Prostate gland (tissue), 2 donors: Measurements from ENCODE around the gene SP7. TPM values are rescaled to one million over a fixed set of nuclear protein-coding genes. Genes with fewer than 3 reads are reported as not detected.
A peak's percentile ranks its signal among the peaks of the same experiment; 100 is the strongest.
"Not testable (repeated sequence)": the region's sequence is repeated elsewhere in the genome, so short reads cannot be mapped to it uniquely, and the experiment has no call there.

Experiments
- DNase-seq: peaks from one replicate; pipeline ENCODE4 v3.0.0-alpha.2; 2019; ENCODE audit warnings: low spot score
- H3K27ac ChIP-seq, 2 donors: fragments of 200-600 bp; sonication (generic); 2 replicates each; pipeline ENCODE4 v1.5.1; 2017 to 2019
- H3K27me3 ChIP-seq: fragments of 200-600 bp; sonication (generic); replicated peaks from 2 replicates; pipeline ENCODE4 v1.5.1; 2019; ENCODE audit not compliant: insufficient read depth
- H3K36me3 ChIP-seq, 2 donors: fragments of 200-600 bp; sonication (generic); 1 replicate in 1 of 2; 2 replicates in 1 of 2; pipeline versions ENCODE4 v1.5.1 to v1.8.1; 2017 to 2019
- H3K4me1 ChIP-seq: fragments of 200-600 bp; sonication (generic); replicated peaks from 2 replicates; pipeline ENCODE4 v1.5.1; 2019
- H3K4me3 ChIP-seq, 2 donors: fragments of 200-600 bp; sonication (generic); 2 replicates each; pipeline ENCODE4 v1.5.1; 2017 to 2019
- H3K9me3 ChIP-seq: fragments of 200-600 bp; sonication (generic); 2 replicates; pipeline ENCODE4 v1.5.1; 2017
- CTCF ChIP-seq, 4 experiments: fragments of 200-600 bp in 2 of 4; fragments of 450-650 bp in 2 of 4; sonication (generic) in 2 of 4; IDR thresholded peaks; 1 replicate in 3 of 4; 2 replicates in 1 of 4; pipeline ENCODE4 v1.5.1; 2016 to 2019; ENCODE audit warnings: antibody characterized with exemption in 4 of 4, mild to moderate bottlenecking in 2 of 4, moderate library complexity in 2 of 4
- POLR2A ChIP-seq: fragments of 450-650 bp; IDR thresholded peaks from one replicate; pipeline ENCODE4 v1.6.1; 2016; ENCODE audit warnings: antibody characterized with exemption, mild to moderate bottlenecking
- POLR2AphosphoS5 ChIP-seq: sonication (generic); formaldehyde crosslinking; IDR thresholded peaks from one replicate; pipeline ENCODE4 v1.6.1; 2017; ENCODE audit warnings: antibody characterized with exemption
- WGBS: methylation state at CpG from one replicate; pipeline ENCODE4 v1.1.5; 2018; 5-methylcytosine and 5-hydroxymethylcytosine counted together
- intact Hi-C: fragments of 100-400 bp; cut with DNase I; formaldehyde crosslinking; loops from one replicate; pipeline ENCODE4 v1.14.2; 2022
- total RNA-seq, 2 donors: library from RNA; depleted of rRNA; stranded (reverse); fragments of >200 nt; gene quantifications; one replicate each; pipeline ENCODE4 v1.1.0, GENCODE V29; 2016

Gene SP7
- total RNA-seq, 2 donors from 2014 or later, result not detected

- TF ChIP-seq POLR2AphosphoS5 (peak; percentile 75), POLR2A (peak; percentile 20), CTCF (IDR thresholded peaks at IDR 0.05) (peak in 3 of 4 experiments; percentile 9 to 42 (median 41))
- Histone ChIP-seq H3K27ac (peak within 1 kb of the TSS in 1 of 2 donors; percentile 54), H3K9me3 (no peaks in the 10 kb centered on the region), H3K4me1 (peaks cover 9% of the 10 kb centered on the region), H3K27me3 (no peaks in the 10 kb centered on the region), H3K36me3 (peaks cover 0 to 7% of the 10 kb centered on the region in 2 donors), H3K4me3 (peak within 1 kb of the TSS; percentile 56 to 75)
- intact Hi-C loops, result loop anchor here (5.0 kb wide), 1 partner anchor 47 kb away; a partner anchor contains a TSS
- 1% methylated on average over 49 of the region's 51 CpGs for WGBS
- peak; percentile 75 for DNase-seq
Observed at GRCh38 chr12:53299454-53300180, 36.5 kb downstream of the SP7 start, which contains the start of gene MYG1. MYG1 (plus strand) TSS chr12:53299695; CDS start chr12:53299738, 43 bp downstream.

- H3K4me3 ChIP-seq, result peak overlapping the region in 1 of 2 donors; percentile 75
- peak overlapping the region in 1 of 2 donors; percentile 54 for H3K27ac ChIP-seq
- H3K27me3 ChIP-seq, result no peaks in the 10 kb centered on the region
- H3K4me1 ChIP-seq, result peaks cover 9% of the 10 kb centered on the region
- WGBS, result 62% methylated on average over 5 of the region's 5 CpGs
- DNase-seq, result no peak
- H3K9me3 ChIP-seq, result no peaks in the 10 kb centered on the region
- TF ChIP-seq POLR2A, result no peak
- TF ChIP-seq CTCF (IDR thresholded peaks at IDR 0.05), result no peak
- TF ChIP-seq POLR2AphosphoS5, result no peak
- H3K36me3 ChIP-seq, result peaks cover 0 to 7% of the 10 kb centered on the region in 2 donors
- intact Hi-C loops, result loop anchor here (5.0 kb wide), 1 partner anchor 47 kb away; a partner anchor contains a TSS
Observed at GRCh38 chr12:53299101-53299453, 37.1 kb downstream of the SP7 start.

- no peak for TF ChIP-seq POLR2AphosphoS5
- TF ChIP-seq CTCF (IDR thresholded peaks at IDR 0.05), result no peak
- TF ChIP-seq POLR2A, result no peak
- 69% methylated on average over 5 of the region's 5 CpGs for WGBS
- Histone ChIP-seq H3K9me3 (no peaks in the 10 kb centered on the region), H3K4me3 (no peak overlapping the region), H3K36me3 (peaks cover 0 to 7% of the 10 kb centered on the region in 2 donors), H3K4me1 (peaks cover 9% of the 10 kb centered on the region), H3K27ac (no peak overlapping the region), H3K27me3 (no peaks in the 10 kb centered on the region)
- no peak for DNase-seq
- intact Hi-C loops, result loop anchor here (5.0 kb wide), 1 partner anchor 46 kb away; a partner anchor contains a TSS
Observed at GRCh38 chr12:53298164-53298563, 38.0 kb downstream of the SP7 start.

- not testable (repeated sequence) for DNase-seq, H3K27ac ChIP-seq, H3K4me1 ChIP-seq, H3K4me3 ChIP-seq, H3K27me3 ChIP-seq, H3K9me3 ChIP-seq, H3K36me3 ChIP-seq
- WGBS, result 92% methylated on average over 10 of the region's 10 CpGs
- intact Hi-C loops, result loop anchor here (5.0 kb wide), 1 partner anchor 45 kb away; a partner anchor contains a TSS
Observed at GRCh38 chr12:53297106-53297505, 39.0 kb downstream of the SP7 start.

- 2% methylated on average over 12 of the region's 12 CpGs for WGBS
- Histone ChIP-seq H3K9me3 (no peaks in the 10 kb centered on the region), H3K27ac (peak overlapping the region; percentile 77 to 79), H3K27me3 (no peaks in the 10 kb centered on the region), H3K4me1 (peaks cover 6% of the 10 kb centered on the region), H3K36me3 (peaks cover 0 to 7% of the 10 kb centered on the region in 2 donors), H3K4me3 (peak overlapping the region; percentile 58 to 87)
- no peak for TF ChIP-seq CTCF (IDR thresholded peaks at IDR 0.05)
- no peak for TF ChIP-seq POLR2AphosphoS5
- no peak for TF ChIP-seq POLR2A
- no peak for DNase-seq
- intact Hi-C loops, result loop anchor here (5.0 kb wide), 1 partner anchor 44 kb away; a partner anchor contains a TSS
Observed at GRCh38 chr12:53295891-53296219, 40.3 kb downstream of the SP7 start.
